ENCODE data around the gene GATD1.

GRCh38 chr11:810040-810567, 32.8 kb upstream of the GATD1 start:
- TF ChIP-seq CTCF (conservative IDR thresholded peaks at IDR 0.05; ENCODE audit: low read length), result no peak
- TF ChIP-seq EZH2phosphoT487 (IDR thresholded peaks at IDR 0.05; ENCODE audit: borderline replicate concordance, low read depth, low read length), result no peak
